ENCODE results near the gene GABRA1. TPM values are rescaled to one million over a fixed set of nuclear protein-coding genes. Genes with fewer than 3 reads are reported as not detected.

GABRA1 gene
- not detected for total RNA-seq

- H3K9me3 Mint-ChIP-seq: no peaks in the 10 kb centered on the region
- no peak within 1 kb of the TSS for H3K4me3 Mint-ChIP-seq
- POLR2A ChIA-PET: no interaction called here
- CTCF ChIA-PET: no interaction called here
- H3K27me3 Mint-ChIP-seq: peaks cover 13% of the 10 kb centered on the region
- no peaks in the 10 kb centered on the region for H3K4me1 Mint-ChIP-seq (ENCODE audit: low read depth)
- no peak within 1 kb of the TSS for H3K27ac Mint-ChIP-seq
- DNase-seq: no peak
- H3K36me3 Mint-ChIP-seq: no peaks in the 10 kb centered on the region
- intact Hi-C loops (cut with micrococcal nuclease): no loop called here
Measured at GRCh38 chr5:161847941-161848391, at the start of gene GABRA1. Gene GABRA1 (plus strand): TSS chr5:161848120. CDS start chr5:161850811, 2,691 bp downstream.

- ChIA-PET CTCF (no interaction called here), POLR2A (no interaction called here)
- intact Hi-C loops (cut with micrococcal nuclease): no loop called here
- no peaks in the 10 kb centered on the region for H3K36me3 Mint-ChIP-seq
- no peak for DNase-seq
- no peak overlapping the region for H3K4me3 Mint-ChIP-seq
- H3K27me3 Mint-ChIP-seq: no peaks in the 10 kb centered on the region
- no peak overlapping the region for H3K27ac Mint-ChIP-seq
- H3K4me1 Mint-ChIP-seq (ENCODE audit: low read depth): no peaks in the 10 kb centered on the region
- no peaks in the 10 kb centered on the region for H3K9me3 Mint-ChIP-seq
Measured at GRCh38 chr5:161799316-161799715, 48.6 kb upstream of the GABRA1 start.

- no peaks in the 10 kb centered on the region for H3K36me3 Mint-ChIP-seq
Measured at GRCh38 chr5:161804263-161804662, 43.7 kb upstream of the GABRA1 start.

GRCh38 chr5:161846746-161847145 is 1.2 kb upstream of the GABRA1 start:
- Mint-ChIP-seq H3K4me1 (ENCODE audit: low read depth) (no peaks in the 10 kb centered on the region), H3K27ac (no peak overlapping the region), H3K9me3 (no peaks in the 10 kb centered on the region), H3K36me3 (no peaks in the 10 kb centered on the region), H3K4me3 (no peak overlapping the region), H3K27me3 (peaks cover 13% of the 10 kb centered on the region)
- intact Hi-C loops (cut with micrococcal nuclease): no loop called here
- no peak for DNase-seq
- POLR2A ChIA-PET: no interaction called here
- CTCF ChIA-PET: no interaction called here

More at GRCh38 chr5:161804263-161804662, 43.7 kb upstream of the GABRA1 start:
- no peak for DNase-seq
- CTCF ChIA-PET: no interaction called here
- no peak overlapping the region for H3K27ac Mint-ChIP-seq
- intact Hi-C loops (cut with micrococcal nuclease): no loop called here
- POLR2A ChIA-PET: no interaction called here
- H3K4me1 Mint-ChIP-seq (ENCODE audit: low read depth): no peaks in the 10 kb centered on the region
- H3K9me3 Mint-ChIP-seq: peaks cover 5% of the 10 kb centered on the region
- no peaks in the 10 kb centered on the region for H3K27me3 Mint-ChIP-seq
- no peak overlapping the region for H3K4me3 Mint-ChIP-seq

- Mint-ChIP-seq H3K27ac (no peak overlapping the region), H3K4me3 (no peak overlapping the region), H3K27me3 (peaks cover 13% of the 10 kb centered on the region), H3K9me3 (no peaks in the 10 kb centered on the region), H3K36me3 (no peaks in the 10 kb centered on the region), H3K4me1 (ENCODE audit: low read depth) (no peaks in the 10 kb centered on the region)
- CTCF ChIA-PET: no interaction called here
- no peak for DNase-seq
- POLR2A ChIA-PET: no interaction called here
- intact Hi-C loops (cut with micrococcal nuclease): no loop called here
Measured at GRCh38 chr5:161847447-161847846, 473 bp upstream of the GABRA1 start.

- Mint-ChIP-seq H3K27ac (no peak overlapping the region), H3K4me3 (no peak overlapping the region), H3K9me3 (no peaks in the 10 kb centered on the region), H3K27me3 (peaks cover 13% of the 10 kb centered on the region), H3K4me1 (ENCODE audit: low read depth) (no peaks in the 10 kb centered on the region), H3K36me3 (no peaks in the 10 kb centered on the region)
- ChIA-PET CTCF (no interaction called here), POLR2A (no interaction called here)
- DNase-seq: no peak
- intact Hi-C loops (cut with micrococcal nuclease): no loop called here
Measured at GRCh38 chr5:161850491-161850890, 2.6 kb downstream of the GABRA1 start.

GRCh38 chr5:161851691-161852299 is 3.9 kb downstream of the GABRA1 start:
- peaks cover 11% of the 10 kb centered on the region for H3K27me3 Mint-ChIP-seq
- ChIA-PET CTCF (no interaction called here), POLR2A (no interaction called here)
- intact Hi-C loops (cut with micrococcal nuclease): no loop called here
- H3K27ac Mint-ChIP-seq: no peak overlapping the region
- DNase-seq: no peak
- H3K4me1 Mint-ChIP-seq (ENCODE audit: low read depth): no peaks in the 10 kb centered on the region
- no peak overlapping the region for H3K4me3 Mint-ChIP-seq
- no peaks in the 10 kb centered on the region for H3K36me3 Mint-ChIP-seq
- no peaks in the 10 kb centered on the region for H3K9me3 Mint-ChIP-seq

- no peak overlapping the region for H3K27ac Mint-ChIP-seq
Measured at GRCh38 chr5:161857358-161857757, 9.4 kb downstream of the GABRA1 start.

GRCh38 chr5:161863259-161863658 is 15.3 kb downstream of the GABRA1 start:
- ChIA-PET POLR2A (no interaction called here), CTCF (no interaction called here)
- H3K36me3 Mint-ChIP-seq: no peaks in the 10 kb centered on the region

More at GRCh38 chr5:161857358-161857757, 9.4 kb downstream of the GABRA1 start:
- H3K4me1 Mint-ChIP-seq (ENCODE audit: low read depth): no peaks in the 10 kb centered on the region
- ChIA-PET CTCF (no interaction called here), POLR2A (no interaction called here)
- H3K9me3 Mint-ChIP-seq: peaks cover 2% of the 10 kb centered on the region
- intact Hi-C loops (cut with micrococcal nuclease): no loop called here
- no peak for DNase-seq
- no peak overlapping the region for H3K4me3 Mint-ChIP-seq
- no peaks in the 10 kb centered on the region for H3K27me3 Mint-ChIP-seq
- H3K36me3 Mint-ChIP-seq: no peaks in the 10 kb centered on the region

GRCh38 chr5:161863811-161864210 is 15.9 kb downstream of the GABRA1 start:
- Mint-ChIP-seq H3K9me3 (peaks cover 2% of the 10 kb centered on the region), H3K4me1 (ENCODE audit: low read depth) (no peaks in the 10 kb centered on the region), H3K27ac (no peak overlapping the region), H3K27me3 (no peaks in the 10 kb centered on the region), H3K4me3 (no peak overlapping the region), H3K36me3 (no peaks in the 10 kb centered on the region)
- intact Hi-C loops (cut with micrococcal nuclease): no loop called here
- DNase-seq: no peak
- CTCF ChIA-PET: no interaction called here
- POLR2A ChIA-PET: no interaction called here

More at GRCh38 chr5:161863259-161863658, 15.3 kb downstream of the GABRA1 start:
- no peak for DNase-seq
- H3K9me3 Mint-ChIP-seq: peaks cover 2% of the 10 kb centered on the region
- intact Hi-C loops (cut with micrococcal nuclease): no loop called here
- H3K27ac Mint-ChIP-seq: no peak overlapping the region
- H3K4me3 Mint-ChIP-seq: no peak overlapping the region
- no peaks in the 10 kb centered on the region for H3K27me3 Mint-ChIP-seq
- no peaks in the 10 kb centered on the region for H3K4me1 Mint-ChIP-seq (ENCODE audit: low read depth)

- H3K36me3 Mint-ChIP-seq: no peaks in the 10 kb centered on the region
- CTCF ChIA-PET: no interaction called here
- H3K4me1 Mint-ChIP-seq (ENCODE audit: low read depth): no peaks in the 10 kb centered on the region
- H3K4me3 Mint-ChIP-seq: no peak overlapping the region
- intact Hi-C loops (cut with micrococcal nuclease): no loop called here
- no peak for DNase-seq
- no peak overlapping the region for H3K27ac Mint-ChIP-seq
- H3K9me3 Mint-ChIP-seq: peaks cover 2% of the 10 kb centered on the region
- POLR2A ChIA-PET: no interaction called here
- no peaks in the 10 kb centered on the region for H3K27me3 Mint-ChIP-seq
Measured at GRCh38 chr5:161865510-161865909, 17.6 kb downstream of the GABRA1 start.

GRCh38 chr5:161889971-161890370 is 42.1 kb downstream of the GABRA1 start:
- Mint-ChIP-seq H3K4me3 (no peak overlapping the region), H3K27me3 (no peaks in the 10 kb centered on the region), H3K9me3 (no peaks in the 10 kb centered on the region), H3K27ac (no peak overlapping the region), H3K36me3 (no peaks in the 10 kb centered on the region), H3K4me1 (ENCODE audit: low read depth) (no peaks in the 10 kb centered on the region)
- ChIA-PET POLR2A (no interaction called here), CTCF (no interaction called here)
- intact Hi-C loops (cut with micrococcal nuclease): no loop called here
- DNase-seq: no peak

GRCh38 chr5:161895514-161895913 is 47.6 kb downstream of the GABRA1 start:
- H3K9me3 Mint-ChIP-seq: no peaks in the 10 kb centered on the region
- ChIA-PET POLR2A (no interaction called here), CTCF (no interaction called here)
- H3K4me1 Mint-ChIP-seq (ENCODE audit: low read depth): no peaks in the 10 kb centered on the region
- H3K36me3 Mint-ChIP-seq: no peaks in the 10 kb centered on the region
- H3K4me3 Mint-ChIP-seq: no peak overlapping the region
- H3K27me3 Mint-ChIP-seq: no peaks in the 10 kb centered on the region
- no peak for DNase-seq
- H3K27ac Mint-ChIP-seq: no peak overlapping the region
- intact Hi-C loops (cut with micrococcal nuclease): no loop called here

Measured in activated CD4-positive, alpha-beta memory T cell treated with anti-CD3 and anti-CD28 coated beads for 36 hours (primary cell).